ENCODE results near the gene NKX3-2. TPM values are rescaled to one million over a fixed set of nuclear protein-coding genes. Genes with fewer than 3 reads are reported as not detected.

The NKX3-2 gene
- total RNA-seq, 1 donor from 2014 or later = 5.9 TPM

DNA sequence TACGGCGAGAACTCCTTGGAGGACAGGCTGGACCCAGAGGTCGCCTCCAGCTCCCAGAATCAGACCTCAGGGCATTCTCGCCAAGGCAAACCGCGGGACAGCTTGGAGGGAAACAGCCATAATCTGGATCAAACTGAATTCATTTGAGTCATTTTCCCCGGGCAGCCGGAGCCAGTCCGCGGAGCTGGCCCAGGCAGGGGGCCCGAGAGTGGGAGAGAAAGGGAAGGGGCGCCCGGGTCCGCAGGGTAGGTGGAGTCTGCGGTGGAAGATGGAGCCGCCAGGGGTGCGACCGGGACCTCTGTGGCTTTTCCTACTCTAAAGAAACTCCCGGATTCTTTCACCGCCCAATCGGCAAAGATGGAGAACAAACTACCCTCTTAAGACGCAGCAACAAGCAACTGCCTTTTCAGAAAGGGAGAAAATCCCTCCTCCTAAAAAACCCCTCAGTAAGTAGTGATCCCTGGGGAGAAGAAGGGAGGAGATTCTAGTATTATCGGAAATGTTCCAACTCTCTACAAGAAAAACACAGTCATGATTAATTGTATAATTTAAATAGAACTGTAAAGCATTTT is 5.2 kb downstream of the NKX3-2 start:
- Histone ChIP-seq H3K27ac (ENCODE audit: low read depth, low read length) (no peak overlapping the region), H3K9ac (ENCODE audit: low read length) (no peak overlapping the region), H3K36me3 (ENCODE audit: insufficient read depth, low read length) (no peaks in the 10 kb centered on the region), H4K20me1 (ENCODE audit: insufficient read depth, low read length) (peaks cover 27% of the 10 kb centered on the region), H3K4me1 (ENCODE audit: insufficient read depth, low read length) (peaks cover 6% of the 10 kb centered on the region), H3K27me3 (ENCODE audit: insufficient read depth, low read length) (peaks cover 98% of the 10 kb centered on the region), H3K4me3 (ENCODE audit: insufficient read depth, low read depth, low read length) (no peak overlapping the region), H3K4me2 (ENCODE audit: low read length) (peak overlapping the region; percentile 19), H3K9me3 (ENCODE audit: insufficient read depth, low read depth, low read length) (peaks cover 18% of the 10 kb centered on the region), H2AFZ (ENCODE audit: low read depth, low read length) (no peak overlapping the region), H3K79me2 (ENCODE audit: insufficient read depth, low read length) (no peaks in the 10 kb centered on the region)
- peak; percentile 27 for TF ChIP-seq EZH2 (IDR thresholded peaks at IDR 0.05; ENCODE audit: insufficient read depth, low read length)
- TF ChIP-seq, protein P1, sequence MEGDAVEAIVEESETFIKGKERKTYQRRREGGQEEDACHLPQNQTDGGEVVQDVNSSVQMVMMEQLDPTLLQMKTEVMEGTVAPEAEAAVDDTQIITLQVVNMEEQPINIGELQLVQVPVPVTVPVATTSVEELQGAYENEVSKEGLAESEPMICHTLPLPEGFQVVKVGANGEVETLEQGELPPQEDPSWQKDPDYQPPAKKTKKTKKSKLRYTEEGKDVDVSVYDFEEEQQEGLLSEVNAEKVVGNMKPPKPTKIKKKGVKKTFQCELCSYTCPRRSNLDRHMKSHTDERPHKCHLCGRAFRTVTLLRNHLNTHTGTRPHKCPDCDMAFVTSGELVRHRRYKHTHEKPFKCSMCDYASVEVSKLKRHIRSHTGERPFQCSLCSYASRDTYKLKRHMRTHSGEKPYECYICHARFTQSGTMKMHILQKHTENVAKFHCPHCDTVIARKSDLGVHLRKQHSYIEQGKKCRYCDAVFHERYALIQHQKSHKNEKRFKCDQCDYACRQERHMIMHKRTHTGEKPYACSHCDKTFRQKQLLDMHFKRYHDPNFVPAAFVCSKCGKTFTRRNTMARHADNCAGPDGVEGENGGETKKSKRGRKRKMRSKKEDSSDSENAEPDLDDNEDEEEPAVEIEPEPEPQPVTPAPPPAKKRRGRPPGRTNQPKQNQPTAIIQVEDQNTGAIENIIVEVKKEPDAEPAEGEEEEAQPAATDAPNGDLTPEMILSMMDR (IDR thresholded peaks at IDR 0.05; ENCODE audit: insufficient read depth, low read depth, low read length) = no peak
- FAIRE-seq (no peak), DNase-seq (ENCODE audit: low read depth) (no peak)
- H3K36me3 Mint-ChIP-seq (ENCODE audit: low read depth, unreplicated experiment) = peaks cover 12% of the 10 kb centered on the region
- H3K9me3 Mint-ChIP-seq (ENCODE audit: unreplicated experiment) = peaks cover 12% of the 10 kb centered on the region
- peaks cover 54% of the 10 kb centered on the region for H3K27me3 Mint-ChIP-seq (ENCODE audit: low read depth, unreplicated experiment)
- no peak overlapping the region for H3K27ac Mint-ChIP-seq (ENCODE audit: unreplicated experiment)
- no peak overlapping the region for H3K4me3 Mint-ChIP-seq (ENCODE audit: unreplicated experiment)
- no peaks in the 10 kb centered on the region for H3K4me1 Mint-ChIP-seq (ENCODE audit: low read depth, unreplicated experiment)

DNA sequence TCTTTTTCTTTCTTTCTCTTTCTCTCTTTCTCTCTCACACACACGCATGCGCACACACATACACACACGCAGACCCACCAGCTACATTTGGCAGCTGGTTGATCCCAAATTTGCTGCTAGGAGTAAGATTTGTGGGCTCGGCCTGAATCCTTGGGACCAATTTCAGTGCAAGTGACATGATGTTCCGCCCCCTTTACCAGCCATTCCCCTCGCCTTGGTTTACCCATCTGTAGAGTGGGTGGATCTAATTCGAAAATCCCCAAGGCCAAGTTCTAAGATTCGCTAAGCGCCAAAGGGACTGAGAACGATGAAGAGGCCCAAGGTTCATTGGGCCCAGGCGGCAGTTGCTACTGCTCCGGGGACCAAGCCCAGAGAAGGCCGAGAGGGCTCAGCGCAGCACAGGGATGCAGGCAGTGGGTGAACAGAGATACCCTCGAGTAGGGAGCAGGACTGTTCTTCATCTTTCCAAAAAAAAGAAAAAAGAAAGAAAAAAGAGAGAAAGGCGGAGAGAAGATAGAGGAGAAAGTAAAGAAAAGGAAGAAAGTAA is 5.8 kb downstream of the NKX3-2 start:
- Mint-ChIP-seq H3K27me3 (ENCODE audit: low read depth, unreplicated experiment) (peaks cover 57% of the 10 kb centered on the region), H3K36me3 (ENCODE audit: low read depth, unreplicated experiment) (peaks cover 12% of the 10 kb centered on the region)
- H4K20me1 ChIP-seq (ENCODE audit: insufficient read depth, low read length) = peaks cover 27% of the 10 kb centered on the region

More for the DNA sequence above, 5.8 kb downstream of the NKX3-2 start:
- Histone ChIP-seq H3K4me1 (ENCODE audit: insufficient read depth, low read length) (peaks cover under 1% of the 10 kb centered on the region), H3K36me3 (ENCODE audit: insufficient read depth, low read length) (no peaks in the 10 kb centered on the region), H2AFZ (ENCODE audit: low read depth, low read length) (no peak overlapping the region), H3K9me3 (ENCODE audit: insufficient read depth, low read depth, low read length) (peaks cover 18% of the 10 kb centered on the region), H3K79me2 (ENCODE audit: insufficient read depth, low read length) (no peaks in the 10 kb centered on the region), H3K9ac (ENCODE audit: low read length) (no peak overlapping the region), H3K4me2 (ENCODE audit: low read length) (no peak overlapping the region), H3K4me3 (ENCODE audit: insufficient read depth, low read depth, low read length) (no peak overlapping the region), H3K27ac (ENCODE audit: low read depth, low read length) (no peak overlapping the region), H3K27me3 (ENCODE audit: insufficient read depth, low read length) (peaks cover 98% of the 10 kb centered on the region)
- H3K27ac Mint-ChIP-seq (ENCODE audit: unreplicated experiment) = no peak overlapping the region
- FAIRE-seq (no peak), DNase-seq (ENCODE audit: low read depth) (no peak)
- no peaks in the 10 kb centered on the region for H3K4me1 Mint-ChIP-seq (ENCODE audit: low read depth, unreplicated experiment)
- no peak overlapping the region for H3K4me3 Mint-ChIP-seq (ENCODE audit: unreplicated experiment)
- peaks cover 15% of the 10 kb centered on the region for H3K9me3 Mint-ChIP-seq (ENCODE audit: unreplicated experiment)
- TF ChIP-seq, protein P1 (IDR thresholded peaks at IDR 0.05; ENCODE audit: insufficient read depth, low read depth, low read length) = no peak
- peak; percentile 32 for TF ChIP-seq EZH2 (IDR thresholded peaks at IDR 0.05; ENCODE audit: insufficient read depth, low read length)
